ENCODE data around the gene DBH. TPM values are rescaled to one million over a fixed set of nuclear protein-coding genes. Genes with fewer than 3 reads are reported as not detected.
A peak's percentile ranks its signal among the peaks of the same experiment; 100 is the strongest.

The DBH gene
- total and polyA plus RNA-seq, 5 donors = 0.05 to 0.14 (median 0.09) TPM; not detected in 2

- 88% methylated on average over 21 of the region's 21 CpGs for whole genome bisulfite sequencing
- Histone ChIP-seq H3K27me3 (ENCODE audit: control insufficient read depth, insufficient read depth) (no peaks in the 10 kb centered on the region), H3K4me3 (ENCODE audit: low read length) (no peak overlapping the region), H3K9me3 (ENCODE audit: control insufficient read depth, low read length) (no peaks in the 10 kb centered on the region), H3K27ac (ENCODE audit: low read length) (no peak overlapping the region), H3K4me1 (ENCODE audit: control insufficient read depth, insufficient read depth, low read length) (peaks cover 2% of the 10 kb centered on the region)
- intact Hi-C loops (cut with DNase I) = no loop called here
- peak in 2 of 3 donors; percentile 53 for DNase-seq
- ATAC-seq = no peak
Measured at GRCh38 chr9:133680250-133680975, 44.2 kb downstream of the DBH start.

- ATAC-seq = no peak
- Histone ChIP-seq H3K9me3 (ENCODE audit: control insufficient read depth, low read length) (no peaks in the 10 kb centered on the region), H3K27me3 (ENCODE audit: control insufficient read depth, insufficient read depth) (no peaks in the 10 kb centered on the region), H3K4me3 (ENCODE audit: low read length) (no peak overlapping the region), H3K4me1 (ENCODE audit: control insufficient read depth, insufficient read depth, low read length) (peaks cover 2% of the 10 kb centered on the region), H3K27ac (ENCODE audit: low read length) (no peak overlapping the region)
- 91% methylated on average over 20 of the region's 20 CpGs for WGBS
- intact Hi-C loops (cut with DNase I) = no loop called here
- DNase-seq = peak in 2 of 3 donors; percentile 50 to 54
Measured at GRCh38 chr9:133680976-133681657, 45.0 kb downstream of the DBH start.

GRCh38 chr9:133681658-133682306 is 45.6 kb downstream of the DBH start:
- no peaks in the 10 kb centered on the region for H3K9me3 ChIP-seq (ENCODE audit: control insufficient read depth, low read length)

GRCh38 chr9:133682818-133683585 is 46.8 kb downstream of the DBH start:
- peaks cover 2% of the 10 kb centered on the region for H3K4me1 ChIP-seq (ENCODE audit: control insufficient read depth, insufficient read depth, low read length)
- ATAC-seq (peak in 1 of 2 donors; percentile 4), DNase-seq (peak; percentile 50 to 87 (median 81))
- intact Hi-C loops (cut with DNase I) = no loop called here
- WGBS = 62% methylated on average over 20 of the region's 20 CpGs
- no peak overlapping the region for H3K4me3 ChIP-seq (ENCODE audit: low read length)
- peak overlapping the region; percentile 34 for H3K27ac ChIP-seq (ENCODE audit: low read length)
- no peaks in the 10 kb centered on the region for H3K27me3 ChIP-seq (ENCODE audit: control insufficient read depth, insufficient read depth)
- H3K9me3 ChIP-seq (ENCODE audit: control insufficient read depth, low read length) = no peaks in the 10 kb centered on the region

More at GRCh38 chr9:133681658-133682306, 45.6 kb downstream of the DBH start:
- Histone ChIP-seq H3K4me3 (ENCODE audit: low read length) (no peak overlapping the region), H3K27ac (ENCODE audit: low read length) (no peak overlapping the region), H3K27me3 (ENCODE audit: control insufficient read depth, insufficient read depth) (no peaks in the 10 kb centered on the region), H3K4me1 (ENCODE audit: control insufficient read depth, insufficient read depth, low read length) (peaks cover 2% of the 10 kb centered on the region)
- intact Hi-C loops (cut with DNase I) = no loop called here
- peak in 2 of 3 donors; percentile 57 to 58 for DNase-seq
- WGBS = 94% methylated on average over 35 of the region's 35 CpGs
- ATAC-seq = no peak

- intact Hi-C loops (cut with DNase I) = no loop called here
- DNase-seq (peak; percentile 80 to 93 (median 93)), ATAC-seq (peak; percentile 77)
- 36% methylated on average over 19 of the region's 19 CpGs for WGBS
- Histone ChIP-seq H3K27ac (ENCODE audit: low read length) (peak overlapping the region; percentile 38), H3K4me1 (ENCODE audit: control insufficient read depth, insufficient read depth, low read length) (peaks cover 2% of the 10 kb centered on the region), H3K4me3 (ENCODE audit: low read length) (no peak overlapping the region), H3K27me3 (ENCODE audit: control insufficient read depth, insufficient read depth) (no peaks in the 10 kb centered on the region), H3K9me3 (ENCODE audit: control insufficient read depth, low read length) (no peaks in the 10 kb centered on the region)
Measured at GRCh38 chr9:133683586-133684120, 47.5 kb downstream of the DBH start.

GRCh38 chr9:133684121-133684935 is 48.2 kb downstream of the DBH start:
- no peaks in the 10 kb centered on the region for H3K9me3 ChIP-seq (ENCODE audit: control insufficient read depth, low read length)
- peak; percentile 13 to 71 for ATAC-seq

GRCh38 chr9:133684936-133685361 is 48.8 kb downstream of the DBH start:
- Histone ChIP-seq H3K9me3 (ENCODE audit: control insufficient read depth, low read length) (no peaks in the 10 kb centered on the region), H3K27me3 (ENCODE audit: control insufficient read depth, insufficient read depth) (no peaks in the 10 kb centered on the region), H3K4me3 (ENCODE audit: low read length) (no peak overlapping the region), H3K27ac (ENCODE audit: low read length) (no peak overlapping the region), H3K4me1 (ENCODE audit: control insufficient read depth, insufficient read depth, low read length) (peaks cover 2% of the 10 kb centered on the region)
- no peak for ATAC-seq
- intact Hi-C loops (cut with DNase I) = no loop called here
- peak in 1 of 3 donors; percentile 57 for DNase-seq
- 83% methylated on average over 17 of the region's 17 CpGs for WGBS

More at GRCh38 chr9:133684121-133684935, 48.2 kb downstream of the DBH start:
- intact Hi-C loops (cut with DNase I) = no loop called here
- peak overlapping the region; percentile 38 for H3K27ac ChIP-seq (ENCODE audit: low read length)
- H3K4me1 ChIP-seq (ENCODE audit: control insufficient read depth, insufficient read depth, low read length) = peaks cover 2% of the 10 kb centered on the region
- DNase-seq = peak in 2 of 3 donors; percentile 84 to 91
- H3K27me3 ChIP-seq (ENCODE audit: control insufficient read depth, insufficient read depth) = no peaks in the 10 kb centered on the region
- 56% methylated on average over 26 of the region's 26 CpGs for WGBS
- H3K4me3 ChIP-seq (ENCODE audit: low read length) = no peak overlapping the region

GRCh38 chr9:133685653-133686609 is 49.8 kb downstream of the DBH start:
- DNase-seq = peak in 2 of 3 donors; percentile 55
- intact Hi-C loops (cut with DNase I) = no loop called here
- 88% methylated on average over 18 of the region's 18 CpGs for WGBS
- no peaks in the 10 kb centered on the region for H3K27me3 ChIP-seq (ENCODE audit: control insufficient read depth, insufficient read depth)
- no peak overlapping the region for H3K27ac ChIP-seq (ENCODE audit: low read length)
- H3K4me1 ChIP-seq (ENCODE audit: control insufficient read depth, insufficient read depth, low read length) = peaks cover 2% of the 10 kb centered on the region
- no peak overlapping the region for H3K4me3 ChIP-seq (ENCODE audit: low read length)
- H3K9me3 ChIP-seq (ENCODE audit: control insufficient read depth, low read length) = no peaks in the 10 kb centered on the region
- no peak for ATAC-seq
